ENCODE data around the gene CELF4.

GRCh38 chr18:37289423-37289822 is 276.2 kb downstream of the CELF4 start:
- TF ChIP-seq CTCF (IDR thresholded peaks at IDR 0.05) (no peak), POLR2A (IDR thresholded peaks at IDR 0.05) (no peak)

Measured in body of pancreas (tissue), 4 donors.